Activated CD8-positive, alpha-beta memory T cell treated with anti-CD3 and anti-CD28 coated beads for 4 hours (primary cell): ENCODE results near the gene DUSP5.
"Not testable (repeated sequence)": the region's sequence is repeated elsewhere in the genome, so short reads cannot be mapped to it uniquely, and the experiment has no call there.

Source experiments
- DNase-seq, 2 donors: peaks; one replicate each; pipeline ENCODE4 v3.0.0-alpha.2; 2020; ENCODE audit warnings: low read depth in 2 of 2

The DUSP5 gene, protein sequence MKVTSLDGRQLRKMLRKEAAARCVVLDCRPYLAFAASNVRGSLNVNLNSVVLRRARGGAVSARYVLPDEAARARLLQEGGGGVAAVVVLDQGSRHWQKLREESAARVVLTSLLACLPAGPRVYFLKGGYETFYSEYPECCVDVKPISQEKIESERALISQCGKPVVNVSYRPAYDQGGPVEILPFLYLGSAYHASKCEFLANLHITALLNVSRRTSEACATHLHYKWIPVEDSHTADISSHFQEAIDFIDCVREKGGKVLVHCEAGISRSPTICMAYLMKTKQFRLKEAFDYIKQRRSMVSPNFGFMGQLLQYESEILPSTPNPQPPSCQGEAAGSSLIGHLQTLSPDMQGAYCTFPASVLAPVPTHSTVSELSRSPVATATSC

DNA sequence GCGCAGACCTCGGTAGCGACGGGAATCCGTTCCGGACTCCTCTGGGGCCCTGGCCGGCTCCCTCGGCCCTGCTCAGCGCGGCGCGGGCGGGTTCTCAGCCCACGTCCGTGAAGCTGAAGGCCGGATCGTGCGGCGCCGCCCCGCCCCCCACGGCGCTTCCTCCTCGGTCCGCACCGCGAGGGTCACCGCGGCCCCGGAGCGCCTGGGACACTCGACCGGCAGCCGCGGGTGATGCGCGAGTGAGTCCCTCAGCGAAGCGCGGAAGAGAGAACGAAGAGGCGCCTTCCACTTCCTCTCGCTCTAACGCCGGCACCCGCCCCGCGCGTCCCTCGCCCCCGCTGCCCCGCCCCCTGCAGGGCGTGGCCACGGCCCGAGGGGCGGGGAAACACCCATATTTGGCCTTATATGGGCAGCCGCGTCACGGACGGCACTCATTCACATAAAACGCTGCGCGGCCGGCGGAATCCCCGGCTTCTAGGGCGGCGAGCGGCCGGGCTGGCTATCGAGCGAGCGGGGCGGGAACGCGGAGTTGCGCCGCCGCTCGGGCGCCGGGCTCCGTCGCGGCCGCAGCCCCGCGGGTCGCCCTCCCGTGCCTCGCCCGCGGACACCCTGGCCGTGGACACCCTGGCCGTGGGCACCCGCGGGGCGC lies at the start of gene DUSP5:
Gene DUSP5 (plus strand): TSS at position 470 of the 649 bp plus-strand sequence. CDS start 215 bp downstream, outside the sequence.
- DNase-seq, result peak; percentile 86 to 90

DNA sequence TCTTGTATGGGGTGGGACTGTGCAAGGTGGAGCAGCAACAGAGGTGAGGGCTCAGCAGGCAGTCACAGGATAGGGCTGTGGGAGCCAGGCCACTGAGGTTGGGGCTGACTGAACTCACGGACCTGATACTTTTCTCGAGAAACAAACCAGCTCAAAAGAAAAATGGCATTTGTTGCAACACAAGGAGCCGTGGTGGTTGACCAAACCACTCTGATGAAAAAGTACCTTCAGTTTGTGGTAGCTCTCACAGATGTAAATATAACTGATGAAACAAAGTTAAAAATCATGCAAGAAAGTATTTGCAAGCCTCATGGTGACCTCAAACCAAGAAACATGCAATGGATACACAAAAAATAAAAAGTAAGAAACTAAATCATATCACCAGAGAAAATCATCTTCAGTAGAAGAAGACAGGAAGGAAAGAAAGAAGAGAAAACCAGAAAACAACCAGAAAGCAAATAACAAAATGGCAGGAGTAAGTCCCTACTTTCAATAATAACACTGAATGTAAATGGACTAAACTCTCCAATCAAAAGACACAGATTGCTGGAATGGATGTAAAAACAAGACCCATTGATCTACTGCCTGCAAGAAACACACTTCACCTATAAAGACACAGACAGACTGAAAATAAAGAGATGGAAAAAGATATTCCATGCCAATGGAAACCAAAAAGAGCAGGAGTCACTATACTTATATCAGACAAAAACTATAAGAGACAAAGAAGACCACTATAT lies 48.9 kb upstream of the DUSP5 start:
- DNase-seq, result no peak

DNA sequence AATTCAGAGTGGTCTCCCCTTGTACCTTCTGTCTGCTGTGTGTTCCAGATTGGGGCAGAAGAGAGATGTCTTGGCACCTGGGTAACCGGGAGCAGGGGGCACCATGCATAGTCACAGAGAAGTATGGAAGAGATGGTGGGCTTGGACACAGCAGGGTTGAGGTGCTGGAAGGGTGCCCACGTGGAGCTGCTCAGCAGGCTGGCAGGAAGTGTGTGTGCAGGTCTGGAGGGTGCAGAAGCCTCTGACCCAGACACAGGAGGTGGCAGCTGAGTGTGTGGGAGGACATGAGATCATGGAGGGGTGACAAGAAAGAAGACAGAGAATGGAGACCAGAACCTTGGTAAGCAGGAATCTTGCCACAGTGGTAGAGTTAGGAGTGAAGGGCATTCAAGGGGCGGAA lies 42.3 kb upstream of the DUSP5 start:
- DNase-seq, result peak; percentile 14 to 22

DNA sequence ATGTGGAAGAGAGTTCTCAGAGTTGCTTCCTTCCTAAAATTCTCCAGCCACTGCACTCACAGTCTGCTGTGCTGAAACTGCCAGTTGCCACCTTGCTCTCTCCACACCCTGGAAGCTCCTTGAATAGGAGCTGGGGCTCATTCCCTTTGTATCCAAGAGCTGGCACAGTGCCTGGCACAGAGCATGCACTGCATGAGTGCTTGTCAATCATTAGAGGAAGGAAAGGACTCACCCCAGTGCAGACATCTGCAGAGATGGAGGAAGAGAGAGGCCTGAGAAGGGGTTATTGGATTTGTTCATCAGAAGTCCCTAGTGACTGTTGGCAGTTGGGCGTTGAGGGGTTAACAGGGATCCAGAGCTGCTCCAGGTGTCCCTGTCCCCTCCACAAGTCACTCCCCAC lies 41.7 kb upstream of the DUSP5 start:
- no peak for DNase-seq

DNA sequence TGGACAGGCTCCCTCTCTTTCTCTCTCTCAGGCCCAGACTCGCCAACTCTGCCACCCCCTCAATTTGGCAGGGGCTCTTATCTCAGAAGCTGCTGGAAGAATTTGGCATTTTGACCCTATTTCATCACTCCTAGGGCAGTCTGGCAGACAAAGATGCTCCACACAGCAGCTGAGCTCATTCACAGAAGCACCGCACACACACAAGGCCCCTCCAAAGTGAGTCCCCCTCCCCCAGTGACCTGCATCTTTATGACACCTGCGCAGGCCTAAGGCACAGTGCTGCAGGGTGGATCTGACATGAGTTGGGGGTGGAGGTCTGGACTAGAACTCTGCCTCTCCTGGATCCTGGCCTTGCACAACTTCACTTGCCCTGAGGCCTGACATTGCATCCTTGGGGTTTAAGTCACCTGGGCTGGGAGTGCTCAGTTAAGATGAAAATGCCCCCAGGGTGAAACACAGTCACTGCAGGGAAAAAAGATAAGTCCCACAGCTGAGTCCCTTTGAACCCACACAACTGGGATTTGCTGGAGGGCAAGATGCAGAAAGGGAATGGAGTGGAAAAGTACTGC lies 41.1 kb upstream of the DUSP5 start:
- no peak for DNase-seq

DNA sequence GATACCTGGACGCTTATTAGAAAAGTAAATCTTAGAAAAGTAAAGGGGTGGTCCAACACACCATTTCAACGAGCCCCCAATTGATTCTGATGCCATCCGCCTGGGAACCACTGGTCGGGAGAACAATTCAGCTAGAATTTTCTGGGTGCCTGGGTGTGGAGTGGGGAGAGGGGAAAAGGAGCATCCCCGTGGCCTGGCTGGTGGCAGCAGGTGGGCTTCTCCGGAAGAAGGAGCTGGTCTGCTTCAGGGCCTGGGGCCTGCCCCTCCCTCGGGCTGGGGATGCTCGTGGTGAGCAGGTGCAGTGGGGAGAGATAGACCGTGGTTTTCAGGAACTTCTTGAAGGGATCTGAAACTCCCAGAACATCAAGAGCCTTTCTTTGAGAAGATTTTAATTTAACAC lies 39.9 kb upstream of the DUSP5 start:
- DNase-seq, result no peak

DNA sequence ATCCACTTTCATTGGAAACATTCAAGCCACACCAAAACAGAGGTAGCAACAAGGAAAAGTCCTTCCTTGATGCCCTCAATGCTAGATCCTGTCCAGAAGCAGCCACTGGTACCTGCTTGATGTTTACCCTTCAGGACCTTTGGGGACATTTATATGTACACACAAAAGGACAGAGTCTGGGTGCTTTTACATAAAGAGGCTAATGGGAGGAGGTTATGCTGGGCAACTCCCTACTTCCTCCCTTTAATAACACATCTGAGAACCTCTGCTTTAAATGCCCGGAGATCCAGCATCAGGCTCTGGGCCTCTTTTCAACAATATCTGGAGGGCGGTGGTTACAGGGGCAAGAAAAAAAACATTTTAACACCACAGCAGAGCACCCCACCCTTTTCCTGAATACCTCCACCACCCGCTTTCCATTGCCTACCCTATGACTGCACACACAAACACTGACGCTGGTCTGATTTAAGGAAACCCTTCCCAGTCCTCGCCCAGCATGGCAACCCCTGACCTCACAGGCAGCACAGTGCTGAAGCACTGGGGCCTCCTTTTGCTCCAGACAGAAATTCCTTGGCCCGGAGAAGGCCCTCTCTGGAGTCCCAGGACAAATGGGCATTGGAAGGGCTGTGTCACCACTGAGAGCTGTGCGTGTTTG lies 39.3 kb upstream of the DUSP5 start:
- no peak for DNase-seq

DNA sequence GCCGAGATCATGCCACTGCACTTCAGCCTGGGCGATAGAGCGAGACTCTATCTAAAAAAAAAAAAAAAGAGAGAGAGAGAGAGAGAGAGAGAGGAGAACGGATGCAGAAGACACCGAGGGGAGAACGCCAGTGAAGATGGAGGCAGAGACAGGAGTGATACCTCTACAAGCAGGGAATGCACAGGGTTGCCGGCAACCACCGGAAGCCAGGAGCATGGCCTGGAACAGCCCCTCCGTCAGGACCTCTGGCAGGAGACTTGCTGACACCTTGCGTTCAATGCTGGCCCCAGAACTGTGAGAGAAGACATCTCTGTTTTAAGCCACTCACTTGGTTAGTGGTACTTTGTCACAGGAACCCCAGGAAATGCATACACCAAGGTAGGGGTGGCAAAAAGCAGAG lies 38.1 kb upstream of the DUSP5 start:
- DNase-seq, result no peak

DNA sequence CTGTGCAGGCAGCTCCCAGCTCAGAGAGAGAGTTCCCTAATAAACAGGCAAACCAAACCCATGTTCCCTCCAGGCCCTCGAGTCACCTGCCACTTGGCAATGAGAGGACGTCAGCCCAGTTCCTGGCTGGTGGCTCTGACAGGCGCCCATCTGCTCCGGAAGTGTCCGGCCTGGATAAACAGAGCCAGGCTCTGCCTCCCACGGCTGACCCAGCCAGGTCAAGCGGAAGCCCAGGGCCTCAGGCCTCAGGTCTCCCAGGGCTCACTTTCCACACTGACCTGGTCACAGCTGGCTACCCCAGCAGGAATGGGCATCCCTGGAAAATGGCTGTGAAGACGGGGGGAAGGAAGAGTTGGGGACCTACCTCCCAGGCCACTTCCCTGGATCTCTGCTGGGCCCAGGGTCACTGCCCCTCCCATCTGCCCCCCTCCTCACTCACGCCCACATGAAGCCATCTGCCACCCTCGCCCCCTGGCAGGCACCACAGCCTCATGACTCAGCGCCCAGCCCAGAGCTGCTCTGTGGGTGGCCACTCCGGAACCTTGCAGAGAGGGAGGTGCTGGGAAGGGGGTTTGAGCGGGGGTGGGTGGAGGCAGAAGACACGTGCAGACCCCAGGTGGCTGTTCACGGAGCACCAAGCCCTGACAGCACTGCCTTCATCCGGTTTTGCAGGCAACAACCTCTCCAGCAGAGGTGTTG lies 37.4 kb upstream of the DUSP5 start:
- DNase-seq, result peak; percentile 43 to 55

DNA sequence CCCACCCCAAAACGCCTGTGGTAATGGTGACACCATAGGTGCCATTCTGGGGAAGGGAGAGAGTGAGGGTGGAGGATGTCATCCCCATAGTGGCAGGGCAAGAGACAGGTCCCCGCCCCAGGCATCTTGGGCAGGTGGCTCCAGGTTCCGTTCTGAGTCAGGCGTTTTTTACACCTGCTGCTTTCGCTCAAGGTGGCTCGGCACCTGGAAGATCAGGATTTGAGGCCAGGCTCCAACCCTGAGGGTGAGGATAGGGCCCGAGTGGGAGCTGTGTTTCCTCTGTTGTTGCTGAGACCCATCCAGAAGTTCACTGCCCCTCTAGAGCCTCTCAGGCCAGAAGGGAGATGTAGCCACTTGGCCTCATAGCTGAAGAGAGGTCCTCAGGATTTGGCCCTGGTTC lies 36.6 kb upstream of the DUSP5 start:
- no peak for DNase-seq

DNA sequence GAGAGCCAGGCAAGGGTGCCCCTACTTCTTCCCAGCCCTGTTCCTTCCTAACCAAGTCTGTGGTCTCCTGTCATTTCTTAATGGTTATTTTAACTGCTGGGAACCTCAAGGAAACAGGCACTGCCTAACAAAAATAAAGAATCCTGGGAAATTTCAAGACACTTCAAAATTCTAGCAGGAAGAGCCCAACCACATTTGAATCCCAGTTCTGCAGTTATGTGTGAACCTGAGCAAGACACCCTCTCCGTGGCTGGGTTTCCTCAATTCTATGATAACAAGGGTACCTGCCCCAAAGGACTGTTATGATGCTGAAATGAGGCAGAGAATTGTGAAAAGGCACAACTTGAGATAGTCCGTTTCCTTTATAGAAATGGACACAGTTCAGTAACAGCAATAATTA lies 36.2 kb upstream of the DUSP5 start:
- DNase-seq, result no peak

DNA sequence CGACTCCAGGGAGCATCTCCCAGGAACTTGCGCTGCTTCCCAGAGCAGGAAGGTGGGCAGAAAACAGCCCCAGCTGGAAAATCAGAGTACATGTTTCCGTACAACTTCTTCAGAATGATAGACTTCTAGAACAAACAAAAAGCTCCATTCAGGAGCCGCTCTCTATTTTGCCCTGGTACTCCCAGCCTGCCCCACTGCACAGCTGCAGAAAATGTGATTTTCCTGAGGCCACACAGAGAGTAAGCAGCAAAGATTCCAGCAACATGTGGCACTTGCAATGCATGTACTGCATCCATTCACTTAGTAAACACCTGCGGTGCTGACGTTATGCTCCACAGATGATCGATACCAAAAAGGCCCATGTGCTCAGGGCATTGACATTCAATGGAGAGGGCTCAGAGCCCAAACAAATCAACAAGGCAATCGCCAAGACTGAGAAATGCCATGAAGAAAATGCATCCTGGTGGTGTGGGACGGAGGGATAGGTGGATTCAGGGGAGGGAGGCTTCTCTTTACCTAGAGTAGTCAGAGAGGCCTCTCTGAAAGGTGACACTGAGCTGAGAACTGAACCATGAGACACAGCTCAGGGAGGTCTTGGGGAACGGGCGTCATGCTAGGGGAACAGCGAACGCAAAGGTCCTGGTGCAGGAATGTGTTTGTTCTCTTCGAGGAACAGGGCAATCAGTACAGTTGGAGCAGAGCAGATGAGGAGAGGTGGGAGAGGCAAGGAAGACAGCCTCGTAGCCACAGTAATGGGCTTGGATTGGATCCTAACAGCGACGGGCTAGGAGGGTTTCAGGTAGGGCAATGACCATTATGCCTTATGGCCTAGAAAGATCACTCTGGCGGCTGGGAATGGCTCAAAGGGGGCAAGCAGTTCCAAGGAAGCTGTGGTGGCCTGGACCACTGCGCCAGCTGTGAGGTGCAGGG lies 35.3 kb upstream of the DUSP5 start:
- no peak for DNase-seq

DNA sequence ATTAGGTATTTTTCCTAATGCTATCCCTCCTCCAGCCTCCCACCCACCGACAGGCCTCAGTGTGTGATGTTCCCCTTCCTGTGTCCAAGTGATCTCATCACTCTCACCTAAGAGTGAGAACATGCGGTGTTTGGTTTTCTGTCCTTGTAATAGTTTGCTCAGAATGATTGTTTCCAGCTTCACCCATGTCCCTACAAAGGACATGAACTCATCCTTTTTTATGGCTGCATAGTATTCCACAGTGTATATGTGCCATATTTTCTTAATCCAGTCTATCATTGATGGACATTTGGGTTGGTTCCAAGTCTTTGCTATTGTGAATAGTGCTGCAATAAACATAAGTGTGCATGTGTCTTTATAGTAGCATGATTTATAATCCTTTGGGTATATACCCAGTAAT lies 29.4 kb upstream of the DUSP5 start:
- not testable (repeated sequence) for DNase-seq

DNA sequence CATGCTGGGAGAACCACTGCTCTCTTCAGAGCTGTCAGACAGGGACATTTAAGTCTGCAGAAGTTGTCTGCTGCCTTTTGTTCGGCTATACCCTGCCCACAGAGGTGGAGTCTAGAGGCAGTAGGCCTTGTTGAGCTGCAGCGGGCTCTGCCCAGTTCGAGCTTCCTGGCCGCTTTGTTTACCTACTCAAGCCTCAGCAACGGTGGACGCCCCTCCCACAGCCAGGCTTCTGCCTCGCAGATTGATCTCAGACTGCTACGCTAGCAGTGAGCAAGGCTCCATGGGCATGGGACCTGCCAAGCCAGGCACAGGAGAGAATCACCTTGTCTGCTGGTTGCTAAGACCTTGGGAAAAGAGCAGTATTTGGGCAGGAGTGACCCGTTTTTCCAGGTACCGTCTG lies 27.2 kb upstream of the DUSP5 start:
- not testable (repeated sequence) for DNase-seq

DNA sequence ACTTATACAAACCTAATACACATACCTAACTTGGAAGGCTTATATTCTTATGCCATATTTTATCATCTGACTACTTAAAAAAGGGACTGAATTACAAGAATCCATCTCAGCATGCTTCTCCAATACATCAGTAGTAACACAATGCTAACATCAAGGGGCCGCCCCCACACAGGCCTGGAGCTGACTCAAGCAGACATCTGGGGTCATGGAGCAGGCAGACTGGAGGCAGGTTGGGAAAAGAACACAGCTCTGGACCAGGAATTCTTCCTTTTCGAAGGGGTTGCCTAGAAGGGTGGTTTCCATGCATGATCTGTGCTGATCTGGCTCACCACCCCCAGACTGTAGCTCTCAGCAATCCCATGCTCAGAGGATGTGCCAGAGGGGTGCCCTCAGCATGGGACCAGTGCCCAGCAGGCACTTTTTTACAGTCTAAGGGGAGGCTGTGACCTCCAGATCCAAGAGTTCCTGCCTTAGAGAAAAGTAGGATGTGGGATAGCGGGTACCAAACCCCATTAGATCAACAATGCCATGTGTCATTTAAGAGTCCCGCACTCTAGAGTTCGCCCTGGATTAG lies 26.1 kb upstream of the DUSP5 start:
- no peak for DNase-seq

DNA sequence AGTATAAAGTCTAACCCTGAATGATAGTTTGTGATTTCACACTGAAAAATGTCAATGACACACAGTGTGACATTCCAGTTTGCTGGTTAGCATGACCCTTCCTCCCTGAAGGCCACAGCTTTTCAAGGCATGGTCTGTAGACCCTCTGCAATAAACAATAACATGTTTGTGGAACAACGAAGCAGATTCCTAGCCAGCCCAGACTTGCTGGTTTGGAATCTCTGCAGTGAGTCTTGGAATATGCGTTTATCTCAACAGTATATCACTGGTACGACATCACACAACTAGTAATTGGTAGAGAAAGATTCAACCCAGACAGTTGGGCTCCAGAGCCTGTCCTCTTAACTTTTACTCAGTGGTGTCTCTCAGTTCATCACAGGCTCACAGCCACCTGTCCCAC lies 23.7 kb upstream of the DUSP5 start:
- no peak for DNase-seq

DNA sequence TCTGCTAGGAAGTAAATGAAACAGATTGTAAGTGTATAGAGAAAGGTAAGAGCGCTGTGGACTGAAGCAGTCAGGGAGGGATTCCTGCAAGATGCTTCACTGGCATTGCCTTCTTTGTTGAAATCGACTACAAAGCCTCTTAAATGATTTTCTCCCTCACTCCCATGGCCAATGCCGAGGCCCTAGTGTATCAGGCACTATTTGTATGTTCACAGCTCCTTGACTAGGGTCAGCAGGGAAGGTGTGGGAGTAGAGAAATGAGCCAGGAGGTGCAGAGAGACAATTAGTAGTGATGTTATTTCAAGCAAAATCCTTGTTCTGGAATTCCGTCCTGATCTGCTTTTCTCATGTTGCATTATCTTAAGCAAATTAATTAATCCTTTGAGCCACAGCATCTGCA lies 22.9 kb upstream of the DUSP5 start:
- no peak for DNase-seq

DNA sequence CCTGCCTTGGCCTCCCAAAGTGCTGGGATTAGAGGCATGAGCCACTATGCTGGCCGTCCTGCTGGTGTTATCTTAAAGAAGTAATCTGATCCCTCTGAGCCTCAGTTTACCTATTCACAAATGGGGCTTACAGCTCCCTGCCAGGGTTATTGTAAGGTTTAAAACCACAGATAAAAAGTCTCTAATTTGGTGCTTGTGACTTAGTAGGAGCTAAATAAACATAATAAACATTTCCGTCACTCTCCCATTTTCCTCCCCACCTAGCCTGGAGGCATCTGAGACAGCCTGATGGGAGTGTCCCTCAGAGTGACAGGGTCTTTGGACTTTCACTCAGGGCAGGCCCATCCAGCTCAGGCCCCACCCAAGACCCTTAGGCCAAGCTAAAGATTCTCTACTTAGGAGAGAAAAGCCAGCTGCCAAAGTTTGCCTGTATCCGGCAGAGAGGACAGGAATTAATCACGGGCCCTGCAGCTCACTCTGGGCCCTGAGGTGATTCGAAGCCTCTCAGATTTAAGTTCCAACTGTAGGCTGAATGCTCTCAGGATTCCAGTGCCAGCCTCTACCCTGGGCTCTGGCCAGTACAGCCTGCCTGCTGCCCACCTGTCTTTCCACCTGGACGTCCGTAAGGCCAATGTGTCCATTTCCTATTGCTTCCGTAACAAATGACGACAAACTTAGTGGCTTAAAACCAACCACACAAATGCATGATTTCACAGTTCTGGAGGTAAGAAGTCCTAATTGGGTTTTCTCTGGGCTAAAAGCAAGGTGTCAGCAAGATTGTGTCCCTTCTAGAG lies 21.8 kb upstream of the DUSP5 start:
- DNase-seq, result no peak

DNA sequence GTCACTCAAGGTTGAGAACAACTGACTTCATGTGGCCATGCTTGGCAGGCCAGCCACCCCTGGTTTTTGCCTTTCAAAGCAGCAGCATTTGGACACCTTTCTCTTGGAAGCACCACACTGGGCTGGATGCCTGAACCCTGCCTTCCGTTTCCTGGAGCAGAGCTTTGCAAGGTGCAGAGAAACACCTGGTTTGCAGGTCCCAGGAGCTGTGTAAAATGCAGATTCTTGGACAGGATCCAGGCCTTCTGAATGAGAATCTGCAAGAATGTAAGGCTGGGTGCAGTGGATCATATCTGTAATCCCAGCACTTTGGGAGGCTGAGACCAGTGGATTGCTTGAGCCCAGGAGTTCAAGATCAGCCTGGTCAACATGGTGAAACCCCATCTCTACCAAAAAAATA lies 18.0 kb upstream of the DUSP5 start:
- DNase-seq, result no peak
